Activated naive CD4-positive, alpha-beta T cell treated with anti-CD3 and anti-CD28 coated beads, Interleukin-2, amount 50 U/mL, for 72 hours (primary cell): Measurements from ENCODE around the gene SPRR2E. TPM values are rescaled to one million over a fixed set of nuclear protein-coding genes. Genes with fewer than 3 reads are reported as not detected.
"Not testable (repeated sequence)": the region's sequence is repeated elsewhere in the genome, so short reads cannot be mapped to it uniquely, and the experiment has no call there.

Experiments used
- ATAC-seq, 2 donors: fragments of 150-1000 bp; cut with Tn5 transposase; 2 replicates each; pipeline ENCODE4 v1.10.0; 2021; ENCODE audit warnings: mild to moderate bottlenecking in 2 of 2, moderate library complexity in 2 of 2
- DNase-seq, 2 donors: peaks; one replicate each; pipeline ENCODE4 v3.0.0; 2021 to 2022; ENCODE audit warnings: low spot score in 2 of 2
- H3K27ac Mint-ChIP-seq, 2 donors: one replicate each; pipeline ENCODE4 v1.8.0; 2022; ENCODE audit warnings: mild to moderate bottlenecking in 2 of 2, mixed read lengths in 2 of 2
- H3K36me3 Mint-ChIP-seq, 2 donors: one replicate each; pipeline ENCODE4 v1.8.0; 2022; ENCODE audit warnings: mixed read lengths in 2 of 2
- H3K9me3 Mint-ChIP-seq, 2 donors: one replicate each; pipeline ENCODE4 v1.8.0; 2022; ENCODE audit warnings: mixed read lengths in 2 of 2
- total RNA-seq, 2 donors: library from RNA; stranded (reverse); gene quantifications; one replicate each; pipeline ENCODE4 v1.2.3, GENCODE V29; 2022

SPRR2E gene
- total RNA-seq = not detected

GRCh38 chr1:153094426-153094825, at the start of gene SPRR2E:
TSS of gene SPRR2E (minus strand) at chr1:153094526. CDS start at chr1:153093751, 775 bp downstream.
- DNase-seq = no peak
- no peak for ATAC-seq
- H3K27ac Mint-ChIP-seq = no peak within 1 kb of the TSS
- H3K9me3 Mint-ChIP-seq = no peaks in the 10 kb centered on the region
- H3K36me3 Mint-ChIP-seq = no peaks in the 10 kb centered on the region

DNA sequence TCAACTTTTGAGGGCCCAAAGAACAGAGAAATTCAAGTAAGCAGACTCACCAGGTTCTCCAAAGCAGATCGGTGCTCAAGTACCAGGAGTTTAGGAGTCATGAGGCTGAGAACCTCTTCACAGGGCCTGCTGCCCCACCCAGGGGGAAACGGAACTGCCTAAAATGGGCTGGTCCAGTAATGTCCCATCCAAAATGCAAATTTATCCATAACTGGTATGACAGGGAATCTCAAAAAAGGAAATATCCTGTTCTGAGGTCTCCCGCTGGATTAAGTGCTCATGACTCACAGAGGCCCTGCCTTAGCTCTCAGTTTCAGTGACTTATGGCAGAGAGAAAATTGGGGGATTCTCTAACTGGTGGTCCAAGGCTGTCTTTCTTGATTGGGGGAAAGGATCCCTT, 47.1 kb upstream of the SPRR2E start:
- no peaks in the 10 kb centered on the region for H3K9me3 Mint-ChIP-seq
- H3K27ac Mint-ChIP-seq = no peak overlapping the region
- no peak for ATAC-seq
- no peaks in the 10 kb centered on the region for H3K36me3 Mint-ChIP-seq
- DNase-seq = no peak

DNA sequence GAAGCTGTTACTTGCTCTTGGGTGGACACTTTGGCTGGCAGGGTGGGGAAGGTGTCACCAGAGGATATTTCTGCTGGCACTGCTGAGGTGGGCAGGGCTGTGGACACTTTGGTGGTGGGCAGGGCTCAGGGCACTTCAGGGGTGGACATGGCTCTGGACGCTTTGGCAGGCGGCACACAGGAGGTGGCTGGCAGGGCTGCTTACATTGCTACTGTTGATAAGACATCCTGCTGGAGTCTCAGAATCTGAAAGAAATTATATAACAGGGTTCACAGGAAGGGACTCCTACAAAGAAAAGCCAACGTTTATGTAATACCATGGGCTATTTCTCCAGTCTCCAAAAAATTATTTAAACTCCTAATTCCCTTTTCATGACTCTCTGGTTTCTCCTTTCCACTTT, 46.2 kb upstream of the SPRR2E start:
- no peak for DNase-seq
- no peak for ATAC-seq
- Mint-ChIP-seq H3K9me3 (no peaks in the 10 kb centered on the region), H3K36me3 (no peaks in the 10 kb centered on the region), H3K27ac (no peak overlapping the region)

- Mint-ChIP-seq H3K27ac (no peak overlapping the region), H3K9me3 (no peaks in the 10 kb centered on the region), H3K36me3 (no peaks in the 10 kb centered on the region)
- DNase-seq = no peak
- no peak for ATAC-seq
Observed at GRCh38 chr1:153133743-153134142, 39.4 kb upstream of the SPRR2E start.

DNA sequence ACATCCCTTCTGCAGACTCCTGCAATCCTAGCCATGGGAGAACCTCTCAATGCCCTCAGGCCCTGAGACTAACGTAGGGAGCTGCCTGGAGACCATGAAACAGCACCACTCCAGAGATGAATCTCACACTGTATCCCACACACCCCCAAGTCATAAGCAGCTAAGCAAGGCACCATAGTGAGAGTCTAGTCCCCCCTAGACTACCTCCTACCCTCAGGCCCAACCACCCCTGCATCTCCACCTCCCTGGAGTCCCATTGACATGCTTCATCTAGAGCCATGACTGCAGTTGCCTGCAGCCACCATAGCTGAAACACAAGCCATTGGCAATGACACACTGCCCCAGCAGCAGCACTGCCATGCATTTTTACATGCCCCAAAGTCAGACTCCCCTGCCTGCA, 38.9 kb upstream of the SPRR2E start:
- ATAC-seq = no peak
- DNase-seq = no peak
- Mint-ChIP-seq H3K27ac (no peak overlapping the region), H3K9me3 (no peaks in the 10 kb centered on the region), H3K36me3 (no peaks in the 10 kb centered on the region)

GRCh38 chr1:153128688-153129087, 34.4 kb upstream of the SPRR2E start:
- H3K36me3 Mint-ChIP-seq = not testable (repeated sequence)

DNA sequence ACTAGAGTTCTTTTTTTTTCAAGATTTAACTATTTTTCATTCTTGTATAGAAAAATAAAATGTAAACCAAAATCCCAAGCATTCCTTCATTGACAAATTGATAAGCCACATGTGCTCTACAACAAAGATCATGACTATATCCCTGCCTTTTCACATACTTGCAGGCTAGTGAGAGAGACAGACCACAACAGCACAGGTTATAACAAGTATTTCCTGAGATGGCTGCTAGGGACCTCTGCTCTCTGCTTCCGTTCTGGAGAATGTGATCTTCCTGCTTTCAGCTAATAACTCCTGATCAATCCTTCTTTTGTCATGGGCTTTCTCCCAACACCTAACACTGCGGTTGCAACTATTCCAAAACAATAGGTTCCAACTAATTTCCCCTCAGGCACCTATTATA, 33.0 kb upstream of the SPRR2E start:
- Mint-ChIP-seq H3K27ac (no peak overlapping the region), H3K9me3 (peaks cover 9 to 13% of the 10 kb centered on the region in 2 donors), H3K36me3 (peaks cover 6% of the 10 kb centered on the region in 2 donors)
- DNase-seq (no peak), ATAC-seq (no peak)

More at GRCh38 chr1:153128688-153129087, 34.4 kb upstream of the SPRR2E start:
- ATAC-seq, DNase-seq, H3K27ac Mint-ChIP-seq: not testable (repeated sequence)
- H3K9me3 Mint-ChIP-seq = peaks cover 9 to 13% of the 10 kb centered on the region in 2 donors

DNA sequence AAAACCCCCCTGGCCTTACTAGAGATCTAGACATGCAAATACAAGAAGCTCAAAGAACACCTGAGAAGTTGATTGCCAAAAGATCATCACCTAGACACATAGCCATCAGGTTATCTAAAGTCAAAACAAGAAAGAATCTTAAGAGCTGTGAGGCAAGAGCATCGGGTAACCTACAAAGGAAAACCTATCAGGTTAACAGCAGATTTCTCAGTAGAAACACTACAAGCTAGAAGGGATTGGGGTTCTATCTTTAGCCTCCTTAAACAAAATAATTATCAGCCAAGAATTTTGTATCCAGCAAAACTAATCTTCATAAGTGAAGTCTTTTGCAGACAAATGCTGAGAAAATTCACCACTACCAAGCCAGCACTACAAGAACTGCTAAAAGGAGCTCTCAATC, 31.2 kb upstream of the SPRR2E start:
- Mint-ChIP-seq H3K36me3 (peaks cover 6% of the 10 kb centered on the region in 2 donors), H3K27ac (no peak overlapping the region), H3K9me3 (peaks cover 9 to 13% of the 10 kb centered on the region in 2 donors)
- no peak for DNase-seq
- no peak for ATAC-seq

DNA sequence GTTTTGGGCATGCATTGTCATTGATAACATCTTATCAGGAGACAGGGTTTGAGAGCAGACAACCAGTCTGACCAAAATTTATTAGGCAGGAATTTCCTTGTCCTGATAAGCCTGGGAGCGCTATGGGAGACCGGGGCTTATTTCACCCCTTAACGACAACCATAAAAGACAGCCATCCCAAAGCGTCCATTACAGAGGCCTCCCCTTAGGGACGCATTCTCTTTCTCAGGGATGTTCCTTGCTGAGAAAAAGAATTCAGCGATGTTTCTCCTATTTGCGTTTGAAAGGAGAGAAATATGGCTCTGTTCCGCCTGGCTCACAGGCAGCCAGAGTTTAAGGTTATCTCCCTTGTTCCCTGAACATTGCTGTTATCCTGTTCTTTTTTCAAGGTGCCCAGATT, 29.5 kb upstream of the SPRR2E start:
- not testable (repeated sequence) for ATAC-seq, DNase-seq, H3K36me3 Mint-ChIP-seq, H3K27ac Mint-ChIP-seq
- peaks cover 9 to 13% of the 10 kb centered on the region in 2 donors for H3K9me3 Mint-ChIP-seq

GRCh38 chr1:153122831-153123421, 28.6 kb upstream of the SPRR2E start:
- ATAC-seq (no peak), DNase-seq (no peak)
- Mint-ChIP-seq H3K36me3 (peaks cover 6% of the 10 kb centered on the region in 2 donors), H3K27ac (no peak overlapping the region), H3K9me3 (peaks cover 9 to 13% of the 10 kb centered on the region in 2 donors)

GRCh38 chr1:153120945-153121344, 26.6 kb upstream of the SPRR2E start:
- DNase-seq (no peak), ATAC-seq (no peak)
- H3K27ac Mint-ChIP-seq = no peak overlapping the region
- peaks cover 9 to 13% of the 10 kb centered on the region in 2 donors for H3K9me3 Mint-ChIP-seq
- peaks cover 6% of the 10 kb centered on the region in 2 donors for H3K36me3 Mint-ChIP-seq

DNA sequence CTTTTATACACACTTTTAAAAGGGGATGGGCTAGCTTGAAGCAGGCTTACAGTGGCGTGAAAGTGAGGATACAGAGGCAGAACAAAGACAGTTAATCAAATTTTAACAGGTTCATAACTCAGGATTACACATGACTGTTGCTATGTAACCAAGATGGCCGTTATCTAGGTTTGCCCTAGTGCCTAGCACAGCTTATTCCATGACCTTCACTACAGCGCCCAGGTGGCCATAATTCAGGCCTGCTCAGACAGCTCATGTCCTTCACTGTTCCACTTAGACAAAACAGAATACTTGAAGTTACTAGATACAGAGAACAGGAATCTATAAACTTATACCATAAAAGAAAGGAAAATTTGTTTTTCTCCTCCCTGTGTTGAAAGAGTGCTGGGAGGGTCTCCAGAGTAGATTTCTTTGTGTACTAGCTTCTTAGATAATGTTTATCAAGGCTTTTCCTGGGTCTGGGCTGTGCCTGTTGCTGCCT, 25.2 kb upstream of the SPRR2E start:
- H3K27ac Mint-ChIP-seq = no peak overlapping the region
- no peak for ATAC-seq
- no peak for DNase-seq
- H3K36me3 Mint-ChIP-seq = peaks cover 0 to 1% of the 10 kb centered on the region in 2 donors
- peaks cover 2 to 6% of the 10 kb centered on the region in 2 donors for H3K9me3 Mint-ChIP-seq

GRCh38 chr1:153115264-153115663, 20.9 kb upstream of the SPRR2E start:
- ATAC-seq, DNase-seq, H3K9me3 Mint-ChIP-seq, H3K27ac Mint-ChIP-seq, H3K36me3 Mint-ChIP-seq: not testable (repeated sequence)

GRCh38 chr1:153113416-153113815, 19.1 kb upstream of the SPRR2E start, which contains the start of gene SPRR2F:
TSS of gene SPRR2F (minus strand) at chr1:153113516. CDS start at chr1:153112733, 783 bp downstream.
- no peak for ATAC-seq
- peak within 1 kb of the TSS in 1 of 2 donors; percentile 51 for H3K27ac Mint-ChIP-seq
- no peaks in the 10 kb centered on the region for H3K9me3 Mint-ChIP-seq
- no peaks in the 10 kb centered on the region for H3K36me3 Mint-ChIP-seq
- DNase-seq = no peak

DNA sequence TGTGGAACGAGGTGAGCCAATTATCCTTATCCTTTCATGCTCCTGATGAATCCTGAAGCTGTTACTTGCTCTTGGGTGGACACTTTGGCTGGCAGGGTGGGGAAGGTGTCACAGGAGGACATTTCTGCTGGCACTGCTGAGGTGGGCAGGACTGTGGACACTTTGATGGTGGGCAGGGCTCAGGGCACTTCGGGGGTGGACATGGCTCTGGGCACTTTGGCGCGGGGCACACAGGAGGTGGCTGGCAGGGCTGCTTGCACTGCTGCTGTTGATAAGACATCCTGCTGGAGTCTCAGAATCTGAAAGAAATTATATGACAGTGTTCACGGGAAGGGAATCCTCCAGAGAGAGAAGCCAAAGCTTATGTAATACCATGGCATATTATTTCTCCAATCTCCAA, 18.1 kb upstream of the SPRR2E start:
- DNase-seq, H3K36me3 Mint-ChIP-seq, ATAC-seq, H3K9me3 Mint-ChIP-seq: not testable (repeated sequence)
- H3K27ac Mint-ChIP-seq = peak overlapping the region in 1 of 2 donors; percentile 51

DNA sequence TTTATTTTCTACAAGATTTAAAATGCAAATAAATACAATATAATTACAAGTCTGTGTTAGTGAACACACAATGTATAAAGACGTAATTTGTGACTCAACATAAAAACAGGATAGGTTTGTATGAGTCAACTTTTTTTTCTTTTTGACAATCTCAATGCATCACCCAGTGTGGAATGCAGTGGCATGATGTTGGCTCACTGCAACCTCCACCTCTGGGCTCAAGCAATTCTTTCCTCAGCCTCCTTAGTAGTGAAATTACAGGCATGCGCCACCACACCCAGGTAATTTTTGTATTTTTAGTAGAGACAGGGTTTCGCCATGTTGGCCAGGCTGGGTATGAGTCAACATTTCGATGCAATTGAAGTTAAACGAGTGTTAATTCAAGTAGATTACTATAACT, 5.9 kb upstream of the SPRR2E start:
- DNase-seq (no peak), ATAC-seq (no peak)
- Mint-ChIP-seq H3K36me3 (no peaks in the 10 kb centered on the region), H3K9me3 (peaks cover 0 to 8% of the 10 kb centered on the region in 2 donors), H3K27ac (no peak overlapping the region)

DNA sequence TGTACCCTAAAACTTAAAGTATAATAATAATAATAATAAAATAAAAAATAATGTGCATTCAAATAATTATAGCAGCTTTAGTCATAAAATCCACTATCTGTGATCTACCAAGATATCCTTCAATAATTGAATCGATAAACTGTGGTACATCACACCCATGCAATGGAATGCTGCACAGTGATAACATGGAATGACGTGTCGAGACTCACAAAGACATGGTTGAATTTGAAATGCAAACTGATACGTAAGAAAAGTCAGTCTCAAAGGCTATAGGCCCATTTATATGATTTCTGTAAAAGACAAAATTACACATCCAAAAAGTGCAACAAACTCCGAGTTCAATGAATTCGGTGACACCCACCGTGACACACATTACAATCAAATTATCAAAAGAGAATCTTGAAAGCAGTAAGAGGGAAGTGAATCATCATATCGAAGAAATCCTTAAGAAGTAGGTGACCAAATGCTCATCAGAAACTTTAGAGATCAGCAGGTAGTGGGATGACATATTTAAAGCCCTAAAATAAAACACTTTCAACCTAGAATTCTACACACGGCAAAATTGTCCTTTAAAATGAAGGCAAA, 5.2 kb upstream of the SPRR2E start:
- DNase-seq = no peak
- no peak overlapping the region for H3K27ac Mint-ChIP-seq
- ATAC-seq = no peak
- H3K36me3 Mint-ChIP-seq = no peaks in the 10 kb centered on the region
- peaks cover 0 to 8% of the 10 kb centered on the region in 2 donors for H3K9me3 Mint-ChIP-seq

GRCh38 chr1:153095764-153096163, 1.4 kb upstream of the SPRR2E start:
- ATAC-seq (no peak), DNase-seq (no peak)
- Mint-ChIP-seq H3K9me3 (no peaks in the 10 kb centered on the region), H3K27ac (no peak overlapping the region), H3K36me3 (no peaks in the 10 kb centered on the region)
